Trophoblast cell (in vitro differentiated cells and primary cell): Measurements from ENCODE around the gene LRCH1.

Experiments used
- DNase-seq, 2 donors: peaks; one replicate each; pipeline ENCODE4 v3.0.0-alpha.2; 2016
- H2AFZ ChIP-seq: 2 replicates; pipeline ENCODE4 v1.6.1; 2013; ENCODE audit warnings: low read length, moderate library complexity, mild to moderate bottlenecking; ENCODE audit not compliant: insufficient read depth, poor library complexity
- H2AK5ac ChIP-seq: 2 replicates; pipeline ENCODE4 v1.6.1; 2013; ENCODE audit warnings: mild to moderate bottlenecking, low read length
- H2BK120ac ChIP-seq: 2 replicates; pipeline ENCODE4 v1.6.1; 2013; ENCODE audit warnings: low read length, mild to moderate bottlenecking, moderate library complexity; ENCODE audit not compliant: insufficient read depth, poor library complexity
- H2BK12ac ChIP-seq: 2 replicates; pipeline ENCODE4 v1.6.1; 2013; ENCODE audit warnings: mild to moderate bottlenecking, low read length, moderate library complexity
- H2BK5ac ChIP-seq: 2 replicates; pipeline ENCODE4 v1.6.1; 2013; ENCODE audit warnings: low read length, low read depth, moderate library complexity, mild to moderate bottlenecking; ENCODE audit not compliant: poor library complexity
- H3K14ac ChIP-seq: 2 replicates; pipeline ENCODE4 v1.6.1; 2013; ENCODE audit warnings: mild to moderate bottlenecking, low read length
- H3K18ac ChIP-seq: 2 replicates; pipeline ENCODE4 v1.6.1; 2013; ENCODE audit warnings: mild to moderate bottlenecking, low read length
- H3K23ac ChIP-seq: 2 replicates; pipeline ENCODE4 v1.6.1; 2013; ENCODE audit warnings: low read length
- H3K27ac ChIP-seq: 2 replicates; pipeline ENCODE4 v1.5.1; 2013; ENCODE audit warnings: low read depth, mild to moderate bottlenecking, inconsistent platforms, low read length, moderate library complexity
- H3K27me3 ChIP-seq: 2 replicates; pipeline ENCODE4 v1.6.1; 2013; ENCODE audit warnings: inconsistent platforms, mild to moderate bottlenecking, low read length, moderate library complexity; ENCODE audit not compliant: insufficient read depth
- H3K36me3 ChIP-seq, 2 experiments: 1 replicate in 1 of 2; 2 replicates in 1 of 2; pipeline ENCODE4 v1.6.1; 2013; ENCODE audit warnings: low read length in 2 of 2, mild to moderate bottlenecking in 2 of 2, moderate library complexity in 1 of 2; ENCODE audit not compliant: insufficient read depth in 2 of 2, control insufficient read depth in 1 of 2
- H3K4ac ChIP-seq: 2 replicates; pipeline ENCODE4 v1.6.1; 2013; ENCODE audit warnings: low read depth, mild to moderate bottlenecking, low read length, moderate library complexity
- H3K4me1 ChIP-seq, 2 experiments: 1 replicate in 1 of 2; 2 replicates in 1 of 2; pipeline ENCODE4 v1.6.1; 2013; ENCODE audit warnings: low read length in 2 of 2, mild to moderate bottlenecking in 2 of 2, moderate library complexity in 1 of 2; ENCODE audit not compliant: insufficient read depth in 2 of 2, control insufficient read depth in 1 of 2
- H3K4me2 ChIP-seq: 2 replicates; pipeline ENCODE4 v1.6.1; 2013; ENCODE audit warnings: inconsistent platforms, mild to moderate bottlenecking, low read length, moderate library complexity
- H3K4me3 ChIP-seq: 2 replicates; pipeline ENCODE4 v1.5.1; 2013; ENCODE audit warnings: mild to moderate bottlenecking, low read depth, low read length, inconsistent platforms
- H3K79me1 ChIP-seq: one replicate; pipeline ENCODE4 v1.6.1; 2013; ENCODE audit warnings: low read length
- H3K79me2 ChIP-seq: 2 replicates; pipeline ENCODE4 v1.6.1; 2013; ENCODE audit warnings: low read length, mild to moderate bottlenecking; ENCODE audit not compliant: control insufficient read depth, insufficient read depth, poor library complexity
- H3K9ac ChIP-seq: 2 replicates; pipeline ENCODE4 v1.6.1; 2013; ENCODE audit warnings: mild to moderate bottlenecking, low read length
- H3K9me3 ChIP-seq: 2 replicates; pipeline ENCODE4 v1.6.1; 2013; ENCODE audit warnings: low read depth, mild to moderate bottlenecking, control low read depth, inconsistent platforms, low read length; ENCODE audit not compliant: insufficient read depth
- H4K12ac ChIP-seq: 2 replicates; pipeline ENCODE4 v1.6.1; 2013; ENCODE audit warnings: low read depth, mild to moderate bottlenecking, low read length, moderate library complexity
- H4K8ac ChIP-seq: 2 replicates; pipeline ENCODE4 v1.6.1; 2013; ENCODE audit warnings: low read depth, mild to moderate bottlenecking, low read length, moderate library complexity
- H4K91ac ChIP-seq: one replicate; pipeline ENCODE4 v1.6.1; 2013; ENCODE audit warnings: low read depth, mild to moderate bottlenecking, low read length, moderate library complexity
- WGBS: extraction: QIAGEN DNeasy Blood & Tissue Kit; methylation state at CpG from one replicate; pipeline ENCODE4 v1.1.7; 2013; ENCODE audit warnings: missing lambda C conversion rate; ENCODE audit not compliant: insufficient read length, insufficient coverage; ENCODE audit errors: extremely low coverage; 5-methylcytosine and 5-hydroxymethylcytosine counted together

Gene LRCH1

DNA sequence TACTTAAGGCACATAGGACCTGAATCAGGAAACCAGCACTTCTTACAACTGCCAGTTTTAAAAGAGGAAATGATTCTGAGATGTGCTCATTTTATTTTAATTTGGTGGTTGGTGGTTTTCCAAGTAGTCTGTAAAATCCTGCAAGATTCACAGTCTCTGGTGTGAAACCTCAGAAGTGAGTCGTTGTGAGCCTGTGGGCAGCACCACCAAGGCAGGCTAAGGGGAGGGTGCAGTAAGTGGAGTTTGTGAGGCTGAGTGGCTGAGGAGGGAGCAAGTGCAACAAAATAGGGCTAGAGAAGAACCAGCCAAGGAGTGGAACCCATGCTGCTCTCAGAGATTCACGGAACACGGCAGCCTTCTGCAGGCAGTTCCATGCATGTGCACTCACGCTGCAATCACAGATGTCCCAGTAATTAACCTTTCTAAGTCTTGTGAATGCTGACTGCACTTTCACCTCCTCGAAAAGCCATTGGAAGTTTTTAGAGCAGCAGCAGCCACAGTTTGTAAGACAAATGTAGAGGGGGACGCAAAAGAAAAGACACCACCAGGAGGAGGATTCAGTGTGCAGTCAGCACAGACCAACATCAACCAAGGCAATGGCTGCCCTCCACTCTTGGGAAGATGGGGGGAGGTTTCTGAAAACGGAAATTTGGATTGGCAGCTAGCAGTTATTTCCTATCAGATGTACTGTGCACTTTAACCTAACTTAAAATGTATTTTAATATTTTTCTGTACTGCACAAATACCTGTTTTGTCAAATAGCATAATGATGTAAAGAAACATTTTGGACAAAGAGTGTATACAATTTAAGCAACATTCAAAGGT is 199.1 kb downstream of the LRCH1 start:
- no peak overlapping the region for H2BK12ac ChIP-seq
- no peak overlapping the region for H2AFZ ChIP-seq
- H3K27me3 ChIP-seq, result no peaks in the 10 kb centered on the region
- no peak overlapping the region for H3K27ac ChIP-seq
- H3K79me1 ChIP-seq, result no peaks in the 10 kb centered on the region
- no peak overlapping the region for H3K23ac ChIP-seq
- no peak overlapping the region for H2AK5ac ChIP-seq
- H3K9ac ChIP-seq, result no peak overlapping the region
- no peak overlapping the region for H4K8ac ChIP-seq
- H4K91ac ChIP-seq, result no peak overlapping the region
- H2BK5ac ChIP-seq, result no peak overlapping the region
- no peak overlapping the region for H3K4me3 ChIP-seq
- H4K12ac ChIP-seq, result no peak overlapping the region
- no CpG with 5 or more reads among the region's 7 CpGs for WGBS
- no peak overlapping the region for H3K18ac ChIP-seq
- no peaks in the 10 kb centered on the region for H3K9me3 ChIP-seq
- peaks cover 3% of the 10 kb centered on the region in 2 experiments for H3K4me1 ChIP-seq
- peak in 1 of 2 donors; percentile 13 for DNase-seq
- no peak overlapping the region for H3K4me2 ChIP-seq
- no peaks in the 10 kb centered on the region for H3K79me2 ChIP-seq
- H3K36me3 ChIP-seq, result peaks cover 12 to 26% of the 10 kb centered on the region in 2 experiments
- H3K4ac ChIP-seq, result no peak overlapping the region
- no peak overlapping the region for H3K14ac ChIP-seq
- no peak overlapping the region for H2BK120ac ChIP-seq

DNA sequence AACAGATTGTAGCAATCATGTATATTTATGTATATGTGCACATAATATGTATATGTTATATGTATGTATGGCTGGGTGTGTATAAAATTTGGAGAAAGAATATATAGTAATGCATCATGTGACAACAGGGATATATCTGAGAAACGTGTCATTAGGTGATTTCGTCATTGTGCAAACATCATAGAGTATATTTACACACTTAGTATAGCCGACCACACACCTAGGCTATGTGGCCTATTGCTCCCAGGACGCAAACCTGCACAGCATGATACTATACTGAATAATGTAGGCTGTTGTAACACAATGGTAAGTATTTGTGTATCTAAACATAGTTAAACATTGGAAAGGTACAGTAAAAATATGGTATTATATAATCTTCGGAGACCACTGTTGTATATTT is 200.2 kb downstream of the LRCH1 start:
- H3K79me1 ChIP-seq, result no peaks in the 10 kb centered on the region
- H2BK12ac ChIP-seq, result no peak overlapping the region
- no peak overlapping the region for H3K4ac ChIP-seq
- no peak overlapping the region for H4K8ac ChIP-seq
- H3K23ac ChIP-seq, result no peak overlapping the region
- WGBS, result no CpG with 5 or more reads among the region's 5 CpGs
- peaks cover 10 to 20% of the 10 kb centered on the region in 2 experiments for H3K36me3 ChIP-seq
- H3K9me3 ChIP-seq, result no peaks in the 10 kb centered on the region
- no peak overlapping the region for H2AK5ac ChIP-seq
- H3K14ac ChIP-seq, result no peak overlapping the region
- no peaks in the 10 kb centered on the region for H3K79me2 ChIP-seq
- no peak overlapping the region for H3K4me3 ChIP-seq
- no peaks in the 10 kb centered on the region for H3K4me1 ChIP-seq
- H2AFZ ChIP-seq, result no peak overlapping the region
- no peak overlapping the region for H3K9ac ChIP-seq
- no peak for DNase-seq
- no peak overlapping the region for H4K12ac ChIP-seq
- H3K27ac ChIP-seq, result no peak overlapping the region
- H4K91ac ChIP-seq, result no peak overlapping the region
- no peak overlapping the region for H3K4me2 ChIP-seq
- H2BK5ac ChIP-seq, result no peak overlapping the region
- no peak overlapping the region for H2BK120ac ChIP-seq
- no peak overlapping the region for H3K18ac ChIP-seq
- no peaks in the 10 kb centered on the region for H3K27me3 ChIP-seq

DNA sequence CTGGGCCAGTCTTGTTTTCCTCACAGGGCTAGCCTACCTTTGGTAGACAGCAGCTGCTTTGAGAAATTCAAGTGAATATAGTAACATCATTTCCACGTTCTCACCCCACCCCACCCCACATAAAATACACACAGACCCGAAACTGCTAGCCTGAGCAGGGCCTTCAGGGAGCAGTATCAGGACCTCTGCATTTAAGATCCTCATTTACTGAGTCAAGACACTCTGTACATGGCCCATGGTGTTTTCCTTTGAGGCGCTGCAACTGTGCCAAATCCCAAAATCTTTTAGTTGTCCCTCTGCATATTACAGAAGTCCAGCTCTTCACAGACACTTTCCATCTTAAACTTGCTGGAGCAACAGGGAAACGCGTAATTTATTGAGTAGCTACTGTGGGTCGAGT is 200.9 kb downstream of the LRCH1 start:
- Histone ChIP-seq H3K4me2 (no peak overlapping the region), H3K4me1 (no peaks in the 10 kb centered on the region), H3K9ac (no peak overlapping the region), H3K79me2 (no peaks in the 10 kb centered on the region), H3K4ac (no peak overlapping the region), H2BK120ac (no peak overlapping the region), H3K4me3 (no peak overlapping the region), H4K12ac (no peak overlapping the region), H2BK5ac (no peak overlapping the region), H3K18ac (no peak overlapping the region), H3K9me3 (no peaks in the 10 kb centered on the region), H2AFZ (no peak overlapping the region), H3K27ac (no peak overlapping the region), H4K8ac (no peak overlapping the region), H3K79me1 (no peaks in the 10 kb centered on the region), H3K23ac (no peak overlapping the region), H2AK5ac (no peak overlapping the region), H3K27me3 (no peaks in the 10 kb centered on the region), H2BK12ac (no peak overlapping the region), H3K36me3 (peaks cover 8 to 14% of the 10 kb centered on the region in 2 experiments), H4K91ac (no peak overlapping the region), H3K14ac (no peak overlapping the region)
- no CpG with 5 or more reads among the region's 6 CpGs for WGBS
- no peak for DNase-seq

DNA sequence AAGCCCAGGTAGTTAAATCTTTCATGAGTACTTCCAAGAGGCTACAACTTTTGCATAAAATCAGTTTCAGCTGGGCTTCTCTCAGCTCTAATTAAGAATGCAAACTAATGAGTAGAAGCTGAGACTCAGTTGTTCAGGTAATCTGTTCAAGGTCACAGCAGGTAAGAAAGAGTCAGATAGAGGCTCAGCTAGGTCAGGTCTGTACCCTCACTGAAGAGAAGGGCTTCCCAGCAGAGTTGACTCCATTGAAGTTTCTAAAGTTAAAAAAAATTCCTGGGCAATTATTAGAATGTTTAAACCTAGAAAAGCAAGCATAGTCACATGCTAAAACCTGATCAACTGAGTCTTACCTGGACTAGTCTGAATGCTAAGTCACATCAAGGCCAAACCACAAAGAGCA is 201.8 kb downstream of the LRCH1 start:
- H2BK12ac ChIP-seq, result no peak overlapping the region
- DNase-seq, result no peak
- H2BK120ac ChIP-seq, result no peak overlapping the region
- no peaks in the 10 kb centered on the region for H3K79me2 ChIP-seq
- no peak overlapping the region for H3K18ac ChIP-seq
- H3K27me3 ChIP-seq, result no peaks in the 10 kb centered on the region
- peaks cover 8 to 11% of the 10 kb centered on the region in 2 experiments for H3K36me3 ChIP-seq
- no peak overlapping the region for H2AK5ac ChIP-seq
- H3K23ac ChIP-seq, result no peak overlapping the region
- no peak overlapping the region for H2BK5ac ChIP-seq
- no peak overlapping the region for H3K14ac ChIP-seq
- no peak overlapping the region for H2AFZ ChIP-seq
- H3K79me1 ChIP-seq, result no peaks in the 10 kb centered on the region
- H3K4me1 ChIP-seq, result no peaks in the 10 kb centered on the region
- H4K91ac ChIP-seq, result no peak overlapping the region
- no peak overlapping the region for H3K4me3 ChIP-seq
- H3K4ac ChIP-seq, result no peak overlapping the region
- no peak overlapping the region for H3K27ac ChIP-seq
- no peak overlapping the region for H3K9ac ChIP-seq
- no peak overlapping the region for H4K12ac ChIP-seq
- H3K4me2 ChIP-seq, result no peak overlapping the region
- H4K8ac ChIP-seq, result no peak overlapping the region
- H3K9me3 ChIP-seq, result no peaks in the 10 kb centered on the region
